ENCODE data around the gene BCKDHB.

The BCKDHB gene

GRCh38 chr6:80151635-80152034, 45.2 kb downstream of the BCKDHB start:
- DNase-seq (ENCODE audit: low read depth in 2 of 2) = no peak

DNA sequence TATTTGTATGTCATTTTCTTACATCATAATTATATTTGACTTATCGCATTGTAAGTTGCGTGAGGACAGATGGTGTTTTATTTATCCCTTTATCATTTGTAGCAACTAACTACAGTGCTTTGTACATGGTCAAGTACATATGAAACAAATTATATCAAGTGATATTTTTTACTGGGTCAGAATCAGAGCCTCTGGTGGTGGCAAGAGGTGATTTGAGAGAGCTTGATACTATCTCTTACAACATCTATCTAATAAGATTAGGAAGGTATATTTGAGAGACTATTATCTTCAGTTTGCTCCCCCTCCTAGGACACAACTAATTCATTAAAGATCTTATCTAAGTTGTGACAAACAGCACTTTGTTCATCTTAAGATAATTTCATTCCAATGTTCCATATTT, 47.7 kb downstream of the BCKDHB start:
- DNase-seq (ENCODE audit: low read depth in 2 of 2) = no peak

GRCh38 chr6:80156221-80156620, 49.8 kb downstream of the BCKDHB start:
- no peak for DNase-seq (ENCODE audit: low read depth in 2 of 2)

DNA sequence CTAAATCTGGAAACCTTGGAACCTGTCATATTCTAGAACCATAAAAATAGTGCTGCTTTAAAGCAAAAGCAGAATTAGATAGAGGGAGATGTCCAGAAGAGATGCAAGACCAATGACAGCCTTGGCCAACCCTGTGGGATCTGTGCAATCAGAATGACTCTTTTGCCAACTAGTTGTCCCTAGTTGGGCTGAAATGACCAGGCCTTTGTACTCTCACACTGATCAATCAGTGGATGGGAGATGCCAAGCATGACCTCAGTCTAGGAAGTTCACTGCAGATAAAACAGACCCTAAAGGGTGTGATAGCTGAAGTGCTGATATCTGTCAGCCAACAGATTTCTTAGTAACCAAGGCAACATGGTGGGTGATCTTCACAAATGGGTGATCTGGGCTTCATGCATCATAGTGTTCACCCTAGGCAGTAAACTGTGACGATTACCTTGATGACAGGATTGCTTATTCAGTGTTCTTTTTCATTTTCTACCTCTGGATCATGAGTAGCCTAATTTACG, 52.1 kb downstream of the BCKDHB start:
- no peak for DNase-seq (ENCODE audit: low read depth in 2 of 2)

- DNase-seq (ENCODE audit: low read depth in 2 of 2) = no peak
Observed at GRCh38 chr6:80161434-80161833, 55.0 kb downstream of the BCKDHB start.

GRCh38 chr6:80163754-80164187, 57.3 kb downstream of the BCKDHB start:
- no peak for DNase-seq (ENCODE audit: low read depth in 2 of 2)

DNA sequence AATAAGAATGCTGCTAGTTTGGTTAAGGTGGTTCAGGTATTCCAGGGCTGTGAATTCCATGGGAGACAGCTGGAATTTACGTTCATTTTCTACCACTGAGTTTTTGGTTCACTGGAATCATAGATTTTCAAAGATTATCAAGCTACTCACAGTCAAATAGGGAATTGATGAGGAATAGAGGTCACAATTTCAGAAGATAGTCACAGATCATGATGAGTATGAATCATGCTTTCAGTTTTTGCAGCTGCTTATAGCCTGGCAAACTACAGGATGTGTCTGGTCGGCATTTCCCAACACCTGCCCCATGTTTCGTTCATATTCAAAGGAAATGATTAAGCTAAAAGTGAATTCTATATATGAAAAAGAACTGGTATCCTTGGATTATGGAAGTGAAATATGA, 58.7 kb downstream of the BCKDHB start:
- DNase-seq (ENCODE audit: low read depth in 2 of 2) = peak in 1 of 2 donors; percentile 10

DNA sequence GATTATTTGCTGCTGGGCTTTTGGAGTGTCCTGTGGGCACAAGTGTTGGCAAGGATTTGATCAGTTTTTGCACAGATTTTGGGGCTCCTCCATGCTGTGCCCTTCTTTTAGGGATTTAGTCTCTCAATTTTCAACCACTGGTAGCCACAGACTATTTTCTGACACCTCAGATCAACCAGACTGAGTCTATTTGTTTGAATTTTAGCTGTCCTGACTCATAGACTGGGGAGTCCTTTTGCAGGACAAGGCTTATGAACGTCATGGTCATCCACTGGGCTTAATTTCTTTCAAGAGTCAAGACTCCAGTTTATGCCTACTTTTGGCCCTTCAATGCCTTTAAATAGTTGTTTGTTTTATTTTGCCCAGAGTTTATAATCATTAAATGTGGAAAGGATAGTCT, 59.3 kb downstream of the BCKDHB start:
- no peak for DNase-seq (ENCODE audit: low read depth in 2 of 2)

DNA sequence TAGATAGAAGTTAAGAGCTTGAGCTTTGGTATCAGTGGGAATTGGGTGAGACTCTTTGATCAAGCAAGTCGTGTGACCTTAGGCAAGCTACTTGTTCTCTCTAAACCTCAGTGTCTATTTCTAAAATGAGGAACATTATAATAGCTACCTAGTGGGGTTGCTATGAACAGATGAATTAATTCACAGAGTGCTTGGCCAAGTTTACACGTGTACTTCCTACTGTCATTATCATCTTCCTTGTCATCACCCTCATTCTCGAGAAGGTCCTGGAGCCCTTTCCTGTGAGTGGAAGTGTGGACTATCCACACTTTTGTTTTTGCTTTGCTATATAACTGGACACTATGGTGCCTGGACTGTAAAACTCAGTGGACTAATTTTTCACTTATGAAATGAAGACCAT, 64.0 kb downstream of the BCKDHB start:
- no peak for DNase-seq (ENCODE audit: low read depth in 2 of 2)

GRCh38 chr6:80173411-80173810, 66.9 kb downstream of the BCKDHB start:
- DNase-seq (ENCODE audit: low read depth in 2 of 2) = no peak

GRCh38 chr6:80174900-80175572, 68.6 kb downstream of the BCKDHB start:
- DNase-seq (ENCODE audit: low read depth in 2 of 2) = no peak

DNA sequence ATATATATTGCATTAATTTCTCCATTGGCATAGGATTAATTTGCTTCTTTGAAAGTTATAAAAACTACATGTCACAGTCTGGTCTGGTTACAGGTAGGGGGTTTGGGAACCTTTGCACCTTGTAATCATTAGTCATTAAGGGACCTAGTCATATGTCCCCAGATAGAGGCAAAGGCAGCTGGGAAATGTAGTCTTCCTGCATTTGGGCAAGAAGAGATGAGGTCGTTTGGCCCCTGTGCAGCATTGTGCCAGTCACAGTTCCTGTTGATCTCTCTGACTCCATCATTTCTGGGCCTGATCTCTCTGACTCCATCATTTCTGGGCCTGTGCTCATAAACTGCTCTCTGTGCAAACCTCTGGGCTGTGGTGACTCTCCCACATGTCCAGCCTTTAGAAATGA, 73.2 kb downstream of the BCKDHB start:
- no peak for DNase-seq (ENCODE audit: low read depth in 2 of 2)

GRCh38 chr6:80181352-80182081, 75.0 kb downstream of the BCKDHB start:
- DNase-seq (ENCODE audit: low read depth in 2 of 2) = no peak

DNA sequence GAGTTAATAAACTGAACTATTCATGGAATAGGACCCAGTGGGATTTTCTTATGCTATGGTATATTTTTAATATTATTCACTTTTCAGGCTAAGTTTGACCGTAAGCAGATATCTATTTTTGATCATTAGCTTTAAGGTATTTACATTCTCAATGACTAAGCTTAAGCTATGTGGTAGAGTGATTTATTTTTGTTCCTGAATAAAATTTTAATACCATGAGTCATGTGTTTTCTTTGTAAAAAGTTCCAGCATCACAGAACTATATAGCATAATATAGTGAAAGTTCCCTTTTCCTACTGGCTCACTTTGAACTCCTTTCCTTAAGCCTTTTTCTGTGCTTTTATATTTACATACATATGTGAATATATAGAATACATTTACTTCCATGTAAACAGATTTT, 75.8 kb downstream of the BCKDHB start:
- no peak for DNase-seq (ENCODE audit: low read depth in 2 of 2)

- no peak for DNase-seq (ENCODE audit: low read depth in 2 of 2)
Observed at GRCh38 chr6:80183019-80183795, 76.7 kb downstream of the BCKDHB start.

- DNase-seq (ENCODE audit: low read depth in 2 of 2) = no peak
Observed at GRCh38 chr6:80185492-80185891, 79.0 kb downstream of the BCKDHB start.

DNA sequence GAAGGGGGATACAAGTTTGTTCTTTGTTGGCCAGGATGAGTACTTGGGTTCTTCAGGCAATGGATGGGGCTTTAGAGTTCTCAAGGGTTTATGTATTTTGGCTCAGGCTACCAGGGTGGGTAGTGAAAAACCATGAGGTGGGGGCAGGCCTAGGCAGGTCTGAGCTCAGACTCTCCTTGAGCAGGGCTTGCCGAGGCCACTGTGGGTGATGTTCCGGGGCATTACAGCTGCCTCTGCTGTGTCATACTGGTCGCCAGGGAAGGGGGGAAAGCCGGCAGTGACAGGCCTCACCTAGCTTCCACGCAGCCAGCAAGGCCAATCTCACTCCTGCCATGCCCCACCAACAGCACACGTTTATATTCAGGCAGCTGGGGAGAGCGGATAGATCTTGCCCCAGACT, 79.6 kb downstream of the BCKDHB start:
- no peak for DNase-seq (ENCODE audit: low read depth in 2 of 2)

DNA sequence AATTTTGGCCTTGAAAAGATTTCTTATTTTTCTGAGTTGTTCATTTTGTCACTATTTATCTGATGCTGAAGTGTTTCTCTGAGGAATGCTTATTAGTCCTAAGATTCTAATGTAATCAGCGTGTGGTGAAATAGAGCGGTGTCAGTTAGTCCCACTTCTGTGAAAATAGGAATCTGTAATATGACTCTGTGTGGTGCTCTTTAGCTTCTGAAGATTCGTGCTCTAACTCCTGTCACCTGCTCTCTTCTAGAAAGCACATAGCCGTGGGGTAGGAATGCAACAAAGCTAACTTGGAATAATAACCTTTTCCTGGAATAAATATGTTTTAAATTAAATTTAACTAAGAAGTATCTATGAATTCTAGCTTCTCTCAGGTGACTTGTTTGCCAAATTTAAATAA, 90.4 kb downstream of the BCKDHB start:
- DNase-seq (ENCODE audit: low read depth in 2 of 2) = no peak

GRCh38 chr6:80197474-80197873, 91.0 kb downstream of the BCKDHB start:
- DNase-seq (ENCODE audit: low read depth in 2 of 2) = no peak

- DNase-seq (ENCODE audit: low read depth in 2 of 2) = no peak
Observed at GRCh38 chr6:80197986-80198385, 91.5 kb downstream of the BCKDHB start.

DNA sequence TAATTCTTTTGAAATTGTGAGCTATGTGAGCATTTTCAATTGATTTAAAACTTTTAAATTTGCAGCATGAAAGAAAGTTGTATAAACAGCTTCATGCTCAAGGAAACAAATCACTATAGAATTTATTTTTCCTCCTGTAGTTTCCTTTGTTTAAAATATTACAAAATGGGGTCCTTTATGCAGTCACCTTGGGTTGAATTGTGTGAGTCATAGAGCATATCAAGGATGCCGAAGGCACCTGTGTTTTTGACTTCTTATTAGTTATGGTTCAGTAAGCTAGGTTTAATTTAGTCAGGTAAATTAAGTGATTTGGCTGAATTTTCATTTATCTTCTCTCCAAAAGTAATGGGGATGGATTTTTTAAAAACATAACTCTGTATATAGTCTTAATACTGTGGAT, 96.8 kb downstream of the BCKDHB start:
- no peak for DNase-seq (ENCODE audit: low read depth in 2 of 2)

DNA sequence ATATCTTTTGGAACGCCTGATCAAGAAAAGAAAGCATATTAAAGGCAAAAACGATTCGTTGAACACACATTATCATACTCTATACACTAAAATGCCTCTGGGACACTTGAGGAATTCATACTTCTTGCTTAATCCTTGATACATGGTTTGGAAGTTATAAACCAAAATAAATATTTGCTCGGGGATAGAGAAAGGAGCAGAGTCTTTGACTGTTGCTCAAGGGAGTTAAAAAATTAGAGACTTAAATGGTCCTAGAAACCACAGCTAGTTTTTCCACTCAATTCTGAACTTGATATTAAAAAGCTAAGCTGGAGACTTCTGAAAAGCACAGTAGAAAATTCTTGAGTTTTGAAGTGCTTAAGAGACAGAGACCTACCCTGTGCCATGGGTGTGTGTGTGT, 98.9 kb downstream of the BCKDHB start:
- no peak for DNase-seq (ENCODE audit: low read depth in 2 of 2)

DNA sequence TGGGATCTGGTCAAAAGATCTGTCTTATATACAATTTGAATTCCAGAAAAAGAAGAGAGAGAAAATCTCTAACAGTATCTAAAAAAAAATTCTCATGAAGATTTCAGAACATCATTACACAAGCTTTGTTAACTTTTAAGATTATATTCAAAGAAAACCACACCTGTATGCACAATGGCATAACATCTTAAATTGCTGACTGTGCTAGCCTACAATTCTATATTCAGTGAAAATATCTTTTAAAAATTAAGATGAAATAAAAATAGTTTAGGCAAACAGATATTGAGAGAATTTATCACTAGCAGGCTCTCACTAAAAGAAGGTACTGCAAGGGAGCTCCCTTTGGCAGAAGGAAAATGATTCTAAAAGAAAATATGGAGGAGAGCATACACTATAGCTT, 100.3 kb downstream of the BCKDHB start:
- no peak for DNase-seq (ENCODE audit: low read depth in 2 of 2)

Data from stimulated activated CD4-positive, alpha-beta T cell treated with anti-CD3 and anti-CD28 coated beads, Interleukin-1b, Interleukin-23, amount 100 ng/mL, for 4 hours (primary cell).